ENCODE data around the gene REEP6. TPM values are rescaled to one million over a fixed set of nuclear protein-coding genes. Genes with fewer than 3 reads are reported as not detected.
"Not testable (repeated sequence)": the region's sequence is repeated elsewhere in the genome, so short reads cannot be mapped to it uniquely, and the experiment has no call there.

The REEP6 gene
- total RNA-seq, 1 donor from 2014 or later = 7.4 TPM

- no peak for DNase-seq (ENCODE audit: low spot score)
Measured at GRCh38 chr19:1471515-1472160, 19.3 kb upstream of the REEP6 start.

GRCh38 chr19:1472231-1473084 lies 18.5 kb upstream of the REEP6 start:
- DNase-seq (ENCODE audit: low spot score) = no peak

GRCh38 chr19:1473085-1473851 lies 17.7 kb upstream of the REEP6 start:
- DNase-seq (ENCODE audit: low spot score) = no peak

- no peak for DNase-seq (ENCODE audit: low spot score)
Measured at GRCh38 chr19:1474011-1474764, 16.8 kb upstream of the REEP6 start.

- DNase-seq (ENCODE audit: low spot score) = no peak
Measured at GRCh38 chr19:1474765-1475351, 16.1 kb upstream of the REEP6 start.

GRCh38 chr19:1475751-1476437 lies 15.1 kb upstream of the REEP6 start:
- DNase-seq (ENCODE audit: low spot score) = no peak

- not testable (repeated sequence) for DNase-seq (ENCODE audit: low spot score)
Measured at GRCh38 chr19:1477056-1477455, 13.9 kb upstream of the REEP6 start.

- peak; percentile 98 for DNase-seq (ENCODE audit: low spot score)
Measured at GRCh38 chr19:1478934-1479707, 11.9 kb upstream of the REEP6 start, which contains the start of gene C19orf25. Gene C19orf25 (minus strand): TSS chr19:1479215. CDS start chr19:1478903, 312 bp downstream.

- no peak for DNase-seq (ENCODE audit: low spot score)
Measured at GRCh38 chr19:1481224-1481892, 9.6 kb upstream of the REEP6 start.

GRCh38 chr19:1481893-1482360 lies 9.1 kb upstream of the REEP6 start:
- DNase-seq (ENCODE audit: low spot score) = no peak

GRCh38 chr19:1482361-1483130 lies 8.4 kb upstream of the REEP6 start:
- DNase-seq (ENCODE audit: low spot score) = no peak

GRCh38 chr19:1483131-1483978 lies 7.6 kb upstream of the REEP6 start:
- no peak for DNase-seq (ENCODE audit: low spot score)

GRCh38 chr19:1483979-1484428 lies 7.0 kb upstream of the REEP6 start:
- no peak for DNase-seq (ENCODE audit: low spot score)

- DNase-seq (ENCODE audit: low spot score) = no peak
Measured at GRCh38 chr19:1486720-1487575, 4.0 kb upstream of the REEP6 start.

- no peak for DNase-seq (ENCODE audit: low spot score)
Measured at GRCh38 chr19:1487576-1488281, 3.3 kb upstream of the REEP6 start.

All from mesenteric fat pad (tissue), 1 donor.